ENCODE results near the gene TNFRSF1A.

- TF ChIP-seq ZFP36 (IDR thresholded peaks at IDR 0.05; ENCODE audit: low read depth, low read length, partially characterized antibody) (no peak), CTCF (IDR thresholded peaks at IDR 0.05 in 2 of 3, conservative IDR thresholded peaks at IDR 0.05 in 1 of 3; ENCODE audit: insufficient read depth in 2 of 3, low read depth in 1 of 3, low read length in 3 of 3) (no peak), POLR2AphosphoS5 (IDR thresholded peaks at IDR 0.05; ENCODE audit: control insufficient read depth, insufficient read depth, low read depth, low read length) (no peak), ATF4 (CRISPR knock-in tag; IDR thresholded peaks at IDR 0.05) (no peak), YBX1 (IDR thresholded peaks at IDR 0.05) (no peak), EP300 (IDR thresholded peaks at IDR 0.05; ENCODE audit: low read length) (no peak), CEBPB (tag; IDR thresholded peaks at IDR 0.05) (no peak), JUND (IDR thresholded peaks at IDR 0.05; ENCODE audit: borderline replicate concordance, low read depth, low read length) (no peak), JUND (tag; IDR thresholded peaks at IDR 0.05; ENCODE audit: borderline replicate concordance, low read depth, low read length) (no peak), TCFL5 (CRISPR knock-in tag; conservative IDR thresholded peaks at IDR 0.05) (no peak), JUNB (CRISPR knock-in tag; conservative IDR thresholded peaks at IDR 0.05) (no peak), POLR2A (conservative IDR thresholded peaks at IDR 0.05) (no peak), MEF2D (tag; conservative IDR thresholded peaks at IDR 0.05; ENCODE audit: low read depth) (no peak)
Observed at GRCh38 chr12:6374028-6374785, 32.3 kb upstream of the TNFRSF1A start.

Measured in K562 (cell line).